H1 (cell line): ENCODE results near the gene LPXN. TPM values are rescaled to one million over a fixed set of nuclear protein-coding genes. Genes with fewer than 3 reads are reported as not detected.

ENCODE experiments used
- CTCF ChIA-PET: fragments of 300-600 bp; sonication (Branson Sonifier 250); formaldehyde crosslinking; loops from one replicate; lab custom pipeline; 2021; ENCODE audit not compliant: partially characterized antibody; lab: Charles Lee
- POLR2A ChIA-PET: fragments of 300-600 bp; sonication (Branson Sonifier 250); formaldehyde crosslinking; loops from one replicate; lab custom pipeline; 2021; ENCODE audit warnings: inconsistent platforms; ENCODE audit not compliant: partially characterized antibody; lab: Charles Lee
- DNase-seq, 2 experiments: peaks; one replicate each; pipeline versions ENCODE4 v3.0.0 to v3.0.0-alpha.2; 2010 to 2022; ENCODE audit warnings: low spot score in 2 of 2, low read depth in 1 of 2, mixed read lengths in 1 of 2
- FAIRE-seq: peaks from 2 replicates; lab custom pipeline; 2011; peaks lifted over from hg19 to GRCh38; lab: Jason Lieb, UNC
- H2AFZ ChIP-seq: 2 replicates; pipeline ENCODE4 v1.8.1; 2012; ENCODE audit warnings: low read length, inconsistent platforms
- H2AK5ac ChIP-seq: 2 replicates; pipeline ENCODE4 v1.6.1; 2013; ENCODE audit warnings: low read depth, low read length
- H2BK120ac ChIP-seq: replicated peaks from 2 replicates; pipeline ENCODE3; 2013; ENCODE audit warnings: low read depth, low read length, inconsistent platforms
- H2BK12ac ChIP-seq: 2 replicates; pipeline ENCODE4 v1.6.1; 2013; ENCODE audit warnings: low read depth, low read length
- H2BK15ac ChIP-seq: 2 replicates; pipeline ENCODE4 v1.6.1; 2013; ENCODE audit warnings: low read length
- H2BK20ac ChIP-seq: 2 replicates; pipeline ENCODE4 v1.6.1; 2013; ENCODE audit warnings: low read length
- H2BK5ac ChIP-seq: 2 replicates; pipeline ENCODE4 v1.6.1; 2013; ENCODE audit warnings: low read depth, low read length
- H3K14ac ChIP-seq: 2 replicates; pipeline ENCODE4 v1.6.1; 2013; ENCODE audit warnings: inconsistent platforms; ENCODE audit not compliant: insufficient read length
- H3K18ac ChIP-seq: 2 replicates; pipeline ENCODE4 v1.6.1; 2013; ENCODE audit warnings: low read length; ENCODE audit errors: extremely low read depth
- H3K23ac ChIP-seq: 2 replicates; pipeline ENCODE4 v1.6.1; 2013; ENCODE audit warnings: inconsistent platforms; ENCODE audit not compliant: insufficient read length
- H3K23me2 ChIP-seq: 2 replicates; pipeline ENCODE4 v1.6.1; 2013; ENCODE audit warnings: low read depth, low read length
- H3K27ac ChIP-seq: 2 replicates; pipeline ENCODE4 v1.6.1; 2011; ENCODE audit warnings: low read depth, low read length, inconsistent platforms
- H3K27me3 ChIP-seq, 4 experiments: replicated peaks in 1 of 4; 1 replicate in 1 of 4; 2 replicates in 3 of 4; pipeline versions ENCODE4 v1.6.1 to v1.8.1; 2011 to 2013; ENCODE audit warnings: low read length in 3 of 4, mild to moderate bottlenecking in 3 of 4, inconsistent platforms in 2 of 4, mixed read lengths in 2 of 4, moderate library complexity in 1 of 4; ENCODE audit not compliant: control insufficient read depth in 3 of 4, insufficient read depth in 3 of 4; ENCODE audit errors: extremely low read depth in 1 of 4
- H3K36me3 ChIP-seq, 4 experiments: 2 replicates each; pipeline versions ENCODE4 v1.6.1 to v1.8.1; 2011 to 2013; ENCODE audit warnings: mild to moderate bottlenecking in 4 of 4, low read length in 3 of 4, moderate library complexity in 2 of 4, control low read depth in 1 of 4, inconsistent platforms in 1 of 4; ENCODE audit not compliant: insufficient read depth in 4 of 4, control insufficient read depth in 2 of 4
- H3K4ac ChIP-seq: replicated peaks from 2 replicates; pipeline ENCODE3; 2013; ENCODE audit warnings: low read length, low read depth, mixed read lengths, inconsistent platforms; ENCODE audit not compliant: insufficient read length
- H3K4me1 ChIP-seq, 4 experiments: replicated peaks in 1 of 4; 1 replicate in 1 of 4; 2 replicates in 3 of 4; pipeline versions ENCODE4 v1.6.1 to v1.8.1; 2011 to 2013; ENCODE audit warnings: low read length in 3 of 4, inconsistent platforms in 2 of 4, mixed read lengths in 1 of 4; ENCODE audit not compliant: insufficient read depth in 4 of 4, control insufficient read depth in 3 of 4
- H3K4me2 ChIP-seq, 2 experiments: 2 replicates each; pipeline versions ENCODE4 v1.6.1 to v1.8.1; 2011 to 2013; ENCODE audit warnings: low read depth in 2 of 2, low read length in 2 of 2, control low read depth in 1 of 2, inconsistent platforms in 1 of 2, mild to moderate bottlenecking in 1 of 2; ENCODE audit not compliant: insufficient read depth in 1 of 2
- H3K4me3 ChIP-seq, 4 experiments: fragments of 200-600, 300-600 bp in 1 of 4; sonication (generic), shearing (Covaris generic), sonication (Bioruptor Twin) in 1 of 4; 2 replicates each; pipeline versions ENCODE4 v1.5.1 to v1.8.1; 2011 to 2016; ENCODE audit warnings: low read length in 4 of 4, low read depth in 3 of 4, control low read depth in 2 of 4, inconsistent platforms in 2 of 4, mild to moderate bottlenecking in 2 of 4, mixed read lengths in 1 of 4, moderate library complexity in 1 of 4; ENCODE audit not compliant: insufficient read depth in 2 of 4; ENCODE audit errors: extremely low read depth in 1 of 4
- H3K56ac ChIP-seq: replicated peaks from 2 replicates; pipeline ENCODE3; 2013; ENCODE audit warnings: low read depth, mild to moderate bottlenecking, mixed read lengths, low read length, inconsistent platforms; ENCODE audit not compliant: insufficient read length
- H3K79me1 ChIP-seq: 2 replicates; pipeline ENCODE4 v1.6.1; 2013; ENCODE audit warnings: low read depth, low read length, control low read depth
- H3K79me2 ChIP-seq, 2 experiments: 2 replicates each; pipeline versions ENCODE4 v1.6.1 to v1.8.1; 2012 to 2013; ENCODE audit warnings: low read length in 2 of 2, mild to moderate bottlenecking in 2 of 2, inconsistent platforms in 1 of 2; ENCODE audit not compliant: insufficient read depth in 2 of 2, control insufficient read depth in 1 of 2
- H3K9ac ChIP-seq, 4 experiments: replicated peaks in 1 of 4; 1 replicate in 1 of 4; 2 replicates in 3 of 4; pipeline versions ENCODE4 v1.6.1 to v1.8.1; 2011 to 2013; ENCODE audit warnings: low read depth in 3 of 4, low read length in 3 of 4, control low read depth in 2 of 4, mild to moderate bottlenecking in 2 of 4, moderate library complexity in 2 of 4, inconsistent platforms in 1 of 4; ENCODE audit errors: extremely low read depth in 1 of 4
- H3K9me3 ChIP-seq, 2 experiments: 2 replicates each; pipeline versions ENCODE4 v1.6.1 to v1.8.1; 2012 to 2013; ENCODE audit warnings: mild to moderate bottlenecking in 2 of 2, moderate library complexity in 2 of 2, control low read depth in 1 of 2, inconsistent platforms in 1 of 2, low read depth in 1 of 2, low read length in 1 of 2, mixed read lengths in 1 of 2; ENCODE audit not compliant: insufficient read depth in 2 of 2
- H4K20me1 ChIP-seq, 2 experiments: replicated peaks in 1 of 2; 2 replicates each; pipeline versions ENCODE3 to v1.8.1; 2011 to 2013; ENCODE audit warnings: inconsistent platforms in 2 of 2, low read length in 2 of 2, mild to moderate bottlenecking in 1 of 2; ENCODE audit not compliant: insufficient read depth in 2 of 2, control insufficient read depth in 1 of 2
- H4K5ac ChIP-seq: 2 replicates; pipeline ENCODE4 v1.6.1; 2013; ENCODE audit warnings: low read length, low read depth, mixed read lengths, inconsistent platforms; ENCODE audit not compliant: insufficient read length
- H4K8ac ChIP-seq: 2 replicates; pipeline ENCODE4 v1.8.0; 2013; ENCODE audit warnings: mild to moderate bottlenecking, moderate library complexity, low read length, inconsistent platforms; ENCODE audit not compliant: insufficient read depth; ENCODE audit errors: extremely low read depth
- H4K91ac ChIP-seq: replicated peaks from 2 replicates; pipeline ENCODE3; 2013; ENCODE audit warnings: low read length, mixed read lengths, inconsistent platforms; ENCODE audit not compliant: insufficient read length
- CHD1 ChIP-seq: IDR thresholded peaks from 2 replicates; pipeline ENCODE4 v1.6.1; 2012; ENCODE audit warnings: low read depth, low read length, improper control_type of control experiment
- HDAC2 ChIP-seq, 2 experiments: fragments of 300-600 bp in 1 of 2; sonication (generic) in 1 of 2; IDR thresholded peaks; 2 replicates each; pipeline ENCODE4 v1.6.1; 2011 to 2012; ENCODE audit warnings: low read depth in 2 of 2, low read length in 2 of 2, mild to moderate bottlenecking in 2 of 2, moderate library complexity in 2 of 2, borderline replicate concordance in 1 of 2, inconsistent platforms in 1 of 2
- JUN ChIP-seq: IDR thresholded peaks from 2 replicates; pipeline ENCODE4 v1.6.1; 2011; ENCODE audit warnings: low read depth, mild to moderate bottlenecking, improper control_type of control experiment, low read length
- PHF8 ChIP-seq: fragments of 200-600 bp; sonication (generic); conservative IDR thresholded peaks from 2 replicates; pipeline ENCODE4 v1.7.1; 2012; ENCODE audit warnings: low read depth, mild to moderate bottlenecking, inconsistent platforms, low read length, moderate library complexity
- RNF2 ChIP-seq: fragments of 200-900, 300-1000 bp; sonication (generic); IDR thresholded peaks from 2 replicates; pipeline ENCODE4 v1.7.1; 2016; ENCODE audit warnings: borderline replicate concordance, low read depth, mild to moderate bottlenecking, antibody characterized with exemption, low read length; ENCODE audit not compliant: poor library complexity, severe bottlenecking; ENCODE audit errors: missing control alignments
- SRF ChIP-seq: IDR thresholded peaks from 2 replicates; pipeline ENCODE4 v1.6.1; 2011; ENCODE audit warnings: mild to moderate bottlenecking, low read depth, low read length, moderate library complexity
- TAF7 ChIP-seq: optimal IDR thresholded peaks from 2 replicates; pipeline ENCODE3; 2011; ENCODE audit warnings: low read depth, mild to moderate bottlenecking, inconsistent platforms, low read length, moderate library complexity, borderline replicate concordance
- TBP ChIP-seq: IDR thresholded peaks from 2 replicates; pipeline ENCODE4 v1.6.1; 2011; ENCODE audit warnings: low read depth, low read length, improper control_type of control experiment
- TCF12 ChIP-seq: IDR thresholded peaks from 2 replicates; pipeline ENCODE4 v1.6.1; 2011; ENCODE audit warnings: low read depth, mild to moderate bottlenecking, low read length
- polyA plus RNA-seq, 7 experiments: library from polyadenylated mRNA; depleted of rRNA in 3 of 7; stranded (reverse) in 5 of 7; unstranded in 2 of 7; fragments of >200 nt in 5 of 7; fragments of 200-250 nt in 2 of 7; gene quantifications; 1 replicate in 5 of 7; 2 replicates in 1 of 7; 4 replicates in 1 of 7; pipeline versions ENCODE4 v1.2.1 to v1.2.3, GENCODE V29; 2011 to 2013; ENCODE audit warnings: missing spikeins in 2 of 7, mixed read lengths in 2 of 7
- total RNA-seq: library from RNA; stranded (reverse); fragmentation: NEBNext Ultra II Directional; extraction: Animal tissue kit (Norgen Biotek cat#: 25700); gene quantifications from 2 replicates; pipeline ENCODE4 v1.2.1, GENCODE V29; 2021
- TF ChIP-seq, protein P1 (sequence below): IDR thresholded peaks from 2 replicates; pipeline ENCODE4 v1.6.1; 2012; ENCODE audit warnings: low read length, inconsistent platforms

LPXN gene
- total and polyA plus RNA-seq, 2 of the 8 experiments (the other 6 are each of a cell fraction or from before 2014, with no cell fraction given) = 1.4 to 2.7 TPM

DNA sequence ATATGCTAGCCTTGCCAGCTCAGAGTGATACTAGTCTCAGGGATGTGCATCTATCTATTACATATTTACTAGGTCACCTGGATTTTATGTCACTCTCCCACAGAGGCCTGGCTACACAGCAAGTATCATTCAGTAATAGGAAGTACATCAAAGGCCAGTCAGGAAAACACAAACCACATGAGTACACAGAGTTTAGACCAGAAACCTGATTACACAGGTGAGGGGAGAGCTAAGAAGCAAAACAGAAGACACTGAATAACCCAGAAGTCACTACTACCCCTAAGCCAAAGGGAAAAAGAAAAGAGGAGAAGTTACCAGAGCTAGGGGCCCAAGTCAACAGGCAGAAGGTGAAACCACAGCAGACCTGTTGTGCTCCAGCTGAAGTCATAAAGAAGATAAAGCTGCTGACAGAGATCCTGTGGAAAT lies 13.3 kb downstream of the LPXN start:
- Histone ChIP-seq H3K9me3 (no peaks in the 10 kb centered on the region), H4K20me1 (no peaks in the 10 kb centered on the region), H3K36me3 (no peaks in the 10 kb centered on the region), H2BK120ac (no peak overlapping the region), H3K23me2 (no peaks in the 10 kb centered on the region), H3K4me1 (no peaks in the 10 kb centered on the region), H4K91ac (no peak overlapping the region), H3K4me3 (no peak overlapping the region), H3K4ac (no peak overlapping the region), H3K27me3 (no peaks in the 10 kb centered on the region), H3K23ac (no peak overlapping the region), H3K27ac (no peak overlapping the region), H3K18ac (no peak overlapping the region), H2BK5ac (no peak overlapping the region), H4K8ac (no peak overlapping the region), H3K4me2 (no peak overlapping the region), H3K79me2 (no peaks in the 10 kb centered on the region), H4K5ac (no peak overlapping the region), H3K56ac (no peak overlapping the region), H2BK20ac (no peak overlapping the region), H3K9ac (no peak overlapping the region), H2BK12ac (no peak overlapping the region), H3K14ac (no peak overlapping the region), H2BK15ac (no peak overlapping the region), H2AFZ (no peak overlapping the region), H2AK5ac (no peak overlapping the region), H3K79me1 (no peaks in the 10 kb centered on the region)
- DNase-seq (no peak), FAIRE-seq (no peak)
- ChIA-PET CTCF (interaction anchor here (0.6 kb wide), 1 partner anchor 17 kb away, joined by 3 read pairs; the partner anchor contains the start of gene ZFP91), POLR2A (interaction anchor here (0.7 kb wide), 1 partner anchor 924 kb away, joined by 4 read pairs; no protein-coding TSS in a partner anchor)
- no peak for TF ChIP-seq JUN
- TF ChIP-seq RNF2 = no peak
- TF ChIP-seq TAF7 = no peak
- TF ChIP-seq PHF8 = no peak
- TF ChIP-seq TCF12 = no peak
- no peak for TF ChIP-seq TBP
- no peak for TF ChIP-seq CHD1
- TF ChIP-seq SRF = no peak
- TF ChIP-seq HDAC2 (IDR thresholded peaks at IDR 0.05; ENCODE audit: borderline replicate concordance in 1 of 2, low read depth in 2 of 2, low read length in 2 of 2) = no peak
- TF ChIP-seq, protein P1, sequence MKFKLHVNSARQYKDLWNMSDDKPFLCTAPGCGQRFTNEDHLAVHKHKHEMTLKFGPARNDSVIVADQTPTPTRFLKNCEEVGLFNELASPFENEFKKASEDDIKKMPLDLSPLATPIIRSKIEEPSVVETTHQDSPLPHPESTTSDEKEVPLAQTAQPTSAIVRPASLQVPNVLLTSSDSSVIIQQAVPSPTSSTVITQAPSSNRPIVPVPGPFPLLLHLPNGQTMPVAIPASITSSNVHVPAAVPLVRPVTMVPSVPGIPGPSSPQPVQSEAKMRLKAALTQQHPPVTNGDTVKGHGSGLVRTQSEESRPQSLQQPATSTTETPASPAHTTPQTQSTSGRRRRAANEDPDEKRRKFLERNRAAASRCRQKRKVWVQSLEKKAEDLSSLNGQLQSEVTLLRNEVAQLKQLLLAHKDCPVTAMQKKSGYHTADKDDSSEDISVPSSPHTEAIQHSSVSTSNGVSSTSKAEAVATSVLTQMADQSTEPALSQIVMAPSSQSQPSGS = no peak
